Osteoblast (primary cell): ENCODE results near the gene SNCB. TPM values are rescaled to one million over a fixed set of nuclear protein-coding genes. Genes with fewer than 3 reads are reported as not detected.

Experiments used
- DNase-seq: peaks from one replicate; pipeline ENCODE4 v3.0.0; 2011; ENCODE audit warnings: low spot score, mixed read lengths; ENCODE audit not compliant: insufficient read length; ENCODE audit errors: missing footprints
- H2AFZ ChIP-seq: 2 replicates; pipeline ENCODE4 v1.6.0; 2011; ENCODE audit warnings: mild to moderate bottlenecking, low read length
- H3K27ac ChIP-seq: 2 replicates; pipeline ENCODE4 v1.5.1; 2011; ENCODE audit warnings: mild to moderate bottlenecking, low read depth, low read length, moderate library complexity
- H3K27me3 ChIP-seq: 2 replicates; pipeline ENCODE4 v1.6.0; 2012; ENCODE audit warnings: mild to moderate bottlenecking, control low read depth, inconsistent platforms, low read length, moderate library complexity; ENCODE audit not compliant: insufficient read depth
- H3K36me3 ChIP-seq: 2 replicates; pipeline ENCODE4 v1.5.1; 2011; ENCODE audit warnings: mild to moderate bottlenecking, low read length, control low read depth, moderate library complexity; ENCODE audit not compliant: insufficient read depth
- H3K4me1 ChIP-seq: 2 replicates; pipeline ENCODE4 v1.5.1; 2011; ENCODE audit warnings: mild to moderate bottlenecking, low read length, control low read depth, moderate library complexity; ENCODE audit not compliant: insufficient read depth
- H3K4me2 ChIP-seq: 2 replicates; pipeline ENCODE4 v1.6.0; 2011; ENCODE audit warnings: mild to moderate bottlenecking, low read length; ENCODE audit not compliant: insufficient read depth
- H3K4me3 ChIP-seq: fragments of 200-600 bp; sonication (generic); 3 replicates; pipeline ENCODE4 v1.5.1; 2012; ENCODE audit warnings: mild to moderate bottlenecking, low read length, inconsistent platforms; ENCODE audit not compliant: insufficient read depth
- H3K79me2 ChIP-seq: 2 replicates; pipeline ENCODE4 v1.6.0; 2012; ENCODE audit warnings: mild to moderate bottlenecking, low read length, control low read depth, inconsistent platforms; ENCODE audit not compliant: insufficient read depth
- H3K9me3 ChIP-seq: 2 replicates; pipeline ENCODE4 v1.5.1; 2011; ENCODE audit warnings: low read depth, low read length, control low read depth
- H4K20me1 ChIP-seq: 2 replicates; pipeline ENCODE4 v1.6.0; 2012; ENCODE audit warnings: mild to moderate bottlenecking, low read length, control low read depth; ENCODE audit not compliant: insufficient read depth
- CTCF ChIP-seq: IDR thresholded peaks from 2 replicates; pipeline ENCODE4 v1.5.1; 2011; ENCODE audit warnings: mild to moderate bottlenecking, low read depth, low read length, moderate library complexity; ENCODE audit errors: extremely low read depth
- total RNA-seq: library from RNA; depleted of rRNA; stranded (reverse); fragments of >200 nt; gene quantifications from 2 replicates; pipeline ENCODE4 v1.2.3, GENCODE V29; 2012

SNCB gene
- total RNA-seq, 1 donor, result not detected

DNA sequence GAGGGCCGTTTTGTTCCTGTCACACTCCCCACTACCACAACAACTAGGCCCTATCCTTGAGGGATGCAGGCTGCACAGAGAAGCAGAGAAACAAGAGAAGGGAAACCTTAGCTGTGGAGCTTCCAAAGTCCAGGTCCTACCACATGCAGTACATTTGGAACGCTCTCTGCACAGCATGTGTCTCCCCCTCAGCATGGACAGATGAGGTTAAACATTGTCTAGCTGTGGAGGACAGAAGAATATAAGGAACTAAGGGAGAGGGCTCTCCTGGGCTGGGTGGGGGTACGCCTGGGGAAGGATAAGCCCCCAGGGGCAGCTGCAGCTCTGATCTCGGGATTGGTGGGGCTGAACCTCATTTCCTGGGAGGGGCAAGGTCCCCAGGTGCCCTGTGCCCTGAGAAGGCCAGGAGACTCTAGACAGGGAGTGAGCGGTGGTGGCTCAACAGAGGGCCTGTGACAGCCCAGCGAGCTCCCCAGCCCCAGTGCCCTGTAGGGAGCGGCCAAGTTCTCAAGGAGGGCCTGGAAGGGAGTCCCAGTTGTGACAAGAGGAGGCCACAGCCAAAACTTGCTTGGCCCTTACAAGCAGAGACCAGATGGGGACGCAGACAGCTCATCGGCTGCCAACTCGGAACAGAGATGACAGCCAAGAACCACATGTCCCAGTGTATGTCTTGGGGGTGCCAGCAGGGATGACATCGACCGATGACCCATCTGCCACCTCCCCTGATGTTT, 47.0 kb upstream of the SNCB start:
- Histone ChIP-seq H3K9me3 (no peaks in the 10 kb centered on the region), H3K36me3 (no peaks in the 10 kb centered on the region), H3K27ac (no peak overlapping the region), H2AFZ (no peak overlapping the region), H4K20me1 (no peaks in the 10 kb centered on the region), H3K79me2 (no peaks in the 10 kb centered on the region), H3K4me3 (no peak overlapping the region), H3K4me1 (peaks cover 10% of the 10 kb centered on the region), H3K4me2 (no peak overlapping the region), H3K27me3 (peaks cover 41% of the 10 kb centered on the region)
- TF ChIP-seq CTCF, result no peak
- peak; percentile 85 for DNase-seq

DNA sequence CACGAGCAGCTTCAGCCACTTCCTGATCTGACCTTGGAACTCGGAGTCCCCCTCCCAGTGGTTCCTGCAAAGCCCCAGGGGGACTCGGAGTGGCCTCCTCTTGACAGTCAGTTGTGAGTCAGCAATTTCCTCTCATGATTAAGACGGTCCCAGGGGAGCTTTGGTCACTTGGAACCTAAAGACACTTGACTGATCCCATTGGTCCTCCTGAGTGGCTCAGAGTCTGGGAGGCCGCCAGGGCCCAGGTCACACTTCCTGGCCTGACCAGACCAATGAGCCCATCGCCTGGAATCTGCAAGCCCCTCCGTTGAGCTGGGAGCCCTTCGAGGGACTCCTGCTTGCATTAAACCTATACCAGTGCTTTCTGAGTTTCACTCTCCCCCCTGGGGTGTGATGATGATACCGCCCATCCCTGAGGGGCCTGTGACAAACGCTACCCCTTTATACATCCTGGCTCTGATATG, 46.1 kb upstream of the SNCB start:
- no peak for TF ChIP-seq CTCF
- Histone ChIP-seq H3K9me3 (no peaks in the 10 kb centered on the region), H3K4me1 (peaks cover 10% of the 10 kb centered on the region), H3K27ac (no peak overlapping the region), H3K79me2 (no peaks in the 10 kb centered on the region), H3K4me2 (no peak overlapping the region), H3K36me3 (no peaks in the 10 kb centered on the region), H3K27me3 (peaks cover 39% of the 10 kb centered on the region), H3K4me3 (no peak overlapping the region), H4K20me1 (no peaks in the 10 kb centered on the region), H2AFZ (no peak overlapping the region)
- DNase-seq, result peak; percentile 96

DNA sequence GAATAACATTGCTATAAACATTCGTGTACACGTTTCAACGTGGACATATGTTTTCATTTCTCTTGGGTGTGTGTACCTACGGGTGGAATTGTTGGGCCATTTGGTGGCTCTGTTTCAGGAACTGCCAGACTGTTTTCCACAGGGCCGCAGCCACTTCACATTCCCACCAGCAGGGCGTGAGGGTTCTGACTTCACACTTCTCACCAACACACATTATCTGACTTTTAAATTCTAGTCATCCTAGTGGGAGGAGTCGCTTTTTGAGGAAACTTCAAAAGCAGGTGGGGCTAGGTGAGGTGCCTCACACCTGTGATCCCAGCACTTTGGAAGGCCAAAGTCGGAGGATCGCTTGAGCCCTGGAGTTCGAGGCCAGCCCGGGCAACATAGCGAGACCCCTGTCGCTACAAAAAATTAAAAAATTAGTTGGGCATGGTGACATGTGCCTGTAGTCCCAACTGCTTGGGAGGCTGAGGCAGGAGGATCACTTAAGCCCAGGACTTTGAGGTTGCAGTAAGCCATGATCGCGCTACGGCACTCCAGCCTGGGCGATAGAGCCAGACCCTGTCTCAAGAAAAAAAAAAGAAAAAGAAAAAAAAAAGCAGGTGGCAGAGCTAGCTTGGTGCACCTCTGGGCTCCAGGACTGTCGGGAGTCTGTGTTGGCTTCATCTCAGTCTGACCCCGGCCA, 45.5 kb upstream of the SNCB start:
- Histone ChIP-seq H3K36me3 (no peaks in the 10 kb centered on the region), H2AFZ (no peak overlapping the region), H3K27me3 (peaks cover 38% of the 10 kb centered on the region), H3K4me1 (peaks cover 10% of the 10 kb centered on the region), H3K4me3 (no peak overlapping the region), H4K20me1 (no peaks in the 10 kb centered on the region), H3K27ac (no peak overlapping the region), H3K9me3 (no peaks in the 10 kb centered on the region), H3K4me2 (no peak overlapping the region), H3K79me2 (no peaks in the 10 kb centered on the region)
- TF ChIP-seq CTCF, result peak; percentile 67
- DNase-seq, result peak; percentile 86

DNA sequence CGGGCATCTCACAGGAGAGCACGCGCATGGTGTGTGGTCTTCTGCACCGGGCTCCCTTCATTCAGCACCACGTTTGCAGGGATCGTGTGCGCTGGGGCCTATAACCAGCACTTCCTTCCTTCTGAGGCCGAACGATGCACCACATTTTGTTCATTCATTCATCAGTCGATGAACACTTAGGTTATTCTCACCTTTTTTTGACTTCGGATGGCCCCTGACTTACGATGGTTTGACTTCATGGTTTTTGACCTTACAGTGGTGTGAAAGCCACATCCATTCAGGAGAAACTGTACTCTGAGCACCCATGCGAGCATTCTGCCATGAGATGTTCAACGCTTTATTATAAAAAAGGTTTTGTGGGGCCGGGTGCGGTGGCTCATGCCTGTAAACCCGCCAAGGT, 44.5 kb upstream of the SNCB start:
- no peak for TF ChIP-seq CTCF
- Histone ChIP-seq H2AFZ (no peak overlapping the region), H4K20me1 (no peaks in the 10 kb centered on the region), H3K4me3 (no peak overlapping the region), H3K27me3 (peaks cover 38% of the 10 kb centered on the region), H3K79me2 (no peaks in the 10 kb centered on the region), H3K4me1 (peaks cover 10% of the 10 kb centered on the region), H3K36me3 (no peaks in the 10 kb centered on the region), H3K9me3 (no peaks in the 10 kb centered on the region), H3K27ac (no peak overlapping the region), H3K4me2 (no peak overlapping the region)
- DNase-seq, result peak; percentile 26
